Hematopoietic multipotent progenitor cell treated with erythropoietin and hydrocortisone succinate and interleukin-3 and kit ligand, for 6 days (in vitro differentiated cells): ENCODE data around the gene C3orf85.

Experiments
- DNase-seq: peaks from one replicate; pipeline ENCODE4 v3.0.0-alpha.2; 2015

The C3orf85 gene

DNA sequence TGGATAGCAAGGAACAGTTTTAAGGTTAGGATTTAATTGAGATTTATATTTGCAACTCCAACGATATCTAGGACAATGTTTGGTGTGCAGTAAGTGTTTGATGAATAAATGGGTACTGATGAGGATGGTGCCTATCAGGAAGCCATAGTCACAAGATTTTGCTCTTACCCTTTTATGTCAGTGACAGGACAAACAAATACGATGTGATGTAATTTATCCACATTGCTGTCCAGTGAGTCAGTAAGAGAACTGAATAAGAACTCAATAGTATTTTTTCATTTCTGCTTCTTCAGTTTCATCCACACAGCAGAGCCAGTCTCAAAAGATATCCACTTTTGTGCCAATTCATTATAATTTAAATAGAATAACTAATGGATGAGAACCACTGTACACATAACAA lies 18.5 kb downstream of the C3orf85 start:
- no peak for DNase-seq

DNA sequence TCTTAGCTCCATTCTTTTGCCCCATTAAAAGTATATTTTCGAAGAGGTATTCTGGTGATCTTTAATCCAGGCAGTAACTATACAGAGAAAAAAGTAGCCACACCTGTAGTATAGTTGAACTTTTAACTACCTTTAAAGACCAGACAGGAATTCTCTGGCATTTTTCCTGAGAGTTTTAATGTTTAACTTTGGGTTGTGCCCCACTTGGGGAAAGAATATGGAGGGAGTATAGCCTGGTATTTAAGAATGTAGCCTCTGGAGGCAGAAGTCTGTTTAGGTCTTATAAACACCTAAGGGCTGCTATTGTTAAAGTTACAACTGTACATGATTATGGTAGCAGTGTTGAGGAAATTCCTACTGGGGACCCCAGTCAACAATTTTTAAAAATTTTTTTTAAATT lies 19.3 kb downstream of the C3orf85 start:
- DNase-seq = no peak

DNA sequence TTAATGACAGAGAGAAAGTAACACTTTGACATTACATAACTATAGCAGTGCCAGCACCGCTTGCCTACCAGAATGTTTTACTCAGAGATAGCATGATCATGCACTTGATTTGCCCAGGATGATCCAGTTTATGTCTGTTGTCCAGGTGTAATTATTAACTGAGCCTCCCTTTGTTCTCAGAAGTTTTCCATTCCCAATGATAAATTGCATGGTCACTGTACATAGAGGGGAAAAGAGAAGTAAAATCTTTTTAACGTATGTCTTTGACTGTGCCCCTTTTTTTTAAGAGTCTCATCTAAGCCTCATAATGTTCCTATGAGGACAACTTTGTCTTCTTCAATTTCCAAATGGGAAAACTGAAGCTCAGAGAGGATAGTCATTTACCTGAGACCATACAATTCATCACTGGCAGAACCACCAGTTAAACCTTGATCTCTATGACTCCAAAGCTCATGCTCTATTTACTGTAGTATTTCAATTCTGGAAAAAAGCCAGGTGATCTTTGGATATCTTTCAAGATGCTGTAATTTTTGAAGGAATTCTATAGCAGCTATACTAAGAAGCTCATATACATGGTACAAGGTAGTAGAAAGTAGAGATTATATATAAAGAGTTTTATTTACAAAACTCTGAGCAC lies 25.1 kb downstream of the C3orf85 start:
- no peak for DNase-seq

DNA sequence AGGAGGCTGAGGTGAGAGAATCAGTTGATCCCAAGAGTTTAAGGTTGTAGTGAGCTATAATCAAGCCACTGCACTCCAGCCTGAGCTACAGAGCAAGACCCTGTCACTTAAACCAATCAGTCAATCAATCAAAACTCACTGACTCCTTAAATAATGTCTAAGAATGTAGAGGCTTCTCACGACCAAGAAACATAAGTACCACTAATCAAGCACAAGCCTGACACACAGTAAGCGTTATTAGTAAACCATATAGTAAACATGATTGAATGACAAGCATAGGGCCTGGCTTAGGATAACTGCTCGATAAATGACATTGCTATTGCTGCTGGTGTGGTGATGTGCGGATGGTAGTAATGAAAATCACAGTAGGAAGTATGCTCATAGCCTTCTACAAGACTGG lies 29.4 kb downstream of the C3orf85 start:
- DNase-seq = no peak

DNA sequence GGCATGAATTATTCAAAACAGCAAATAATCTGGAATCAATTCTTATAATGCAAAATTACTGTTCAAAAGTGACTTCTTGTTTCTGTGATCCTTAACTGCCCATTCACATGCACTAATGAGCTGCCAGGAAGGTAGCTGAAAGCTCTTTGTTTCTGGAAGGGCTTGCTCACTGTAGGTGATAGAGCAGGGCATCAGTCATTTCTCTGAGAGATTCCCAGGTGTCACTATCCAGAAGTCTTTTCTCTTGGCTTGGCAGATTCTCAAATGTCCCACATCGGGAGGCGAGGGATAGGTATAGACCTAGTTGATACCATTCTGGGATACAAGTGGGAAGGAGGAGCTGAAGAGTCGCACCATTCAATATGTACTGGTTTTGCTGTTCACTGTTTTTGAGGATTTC lies 35.0 kb downstream of the C3orf85 start:
- no peak for DNase-seq

DNA sequence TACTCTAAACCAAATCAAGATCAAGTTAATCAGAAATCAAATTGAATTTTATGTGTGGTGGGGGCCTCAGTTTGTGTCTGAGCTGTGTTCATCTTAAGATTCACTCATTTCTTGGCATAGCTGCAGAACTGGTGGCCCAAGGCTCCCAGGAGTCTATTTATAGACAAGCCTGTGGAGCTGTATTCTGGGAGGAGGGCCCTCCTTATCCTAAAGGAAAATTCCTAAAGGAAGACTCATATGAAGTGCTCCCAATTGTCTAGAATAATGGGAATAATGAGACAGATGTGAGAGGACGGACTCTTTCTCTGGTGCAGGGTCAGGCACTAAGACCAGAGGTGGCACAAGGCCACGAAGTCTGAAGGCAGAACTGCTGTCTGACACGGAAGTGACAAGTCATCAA lies 38.9 kb downstream of the C3orf85 start:
- DNase-seq = no peak

DNA sequence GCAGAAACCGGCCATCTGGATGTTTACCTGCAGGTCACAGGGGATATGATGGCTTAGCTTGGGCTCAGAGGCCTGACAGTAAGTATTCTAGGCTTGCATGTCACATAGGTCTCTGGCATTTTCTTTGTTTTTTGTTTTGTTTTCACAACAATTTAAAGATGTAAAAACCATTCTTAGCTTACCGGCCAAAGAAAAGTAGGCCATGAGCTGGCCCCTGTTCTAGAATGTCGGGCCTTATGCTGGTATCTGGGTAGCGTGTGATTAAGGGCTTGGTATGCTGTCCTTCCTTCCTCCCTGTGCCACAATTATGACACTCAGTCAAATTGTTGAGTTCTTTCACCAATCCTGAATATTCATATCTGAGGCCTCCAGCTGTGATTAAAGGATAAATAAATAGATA lies 40.2 kb downstream of the C3orf85 start:
- DNase-seq = no peak

DNA sequence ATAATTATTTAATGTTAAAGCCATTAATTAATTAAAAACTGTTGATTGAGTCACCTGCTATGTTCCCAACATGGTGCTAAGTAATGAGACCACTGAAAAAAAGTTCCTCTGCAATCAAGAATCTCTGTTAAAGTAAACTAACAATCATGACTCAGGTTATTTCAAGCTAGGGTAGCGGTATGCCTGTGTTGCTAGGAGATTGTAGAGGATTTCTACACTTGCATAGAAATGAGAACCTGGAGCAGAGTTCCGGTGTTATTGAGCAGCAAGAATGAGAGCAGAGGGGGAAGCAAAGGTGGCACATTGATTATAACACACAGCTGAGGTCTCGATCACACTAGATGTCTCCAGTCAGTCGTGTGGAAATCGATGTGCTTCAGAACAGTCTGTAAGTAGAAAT lies 41.4 kb downstream of the C3orf85 start:
- no peak for DNase-seq

DNA sequence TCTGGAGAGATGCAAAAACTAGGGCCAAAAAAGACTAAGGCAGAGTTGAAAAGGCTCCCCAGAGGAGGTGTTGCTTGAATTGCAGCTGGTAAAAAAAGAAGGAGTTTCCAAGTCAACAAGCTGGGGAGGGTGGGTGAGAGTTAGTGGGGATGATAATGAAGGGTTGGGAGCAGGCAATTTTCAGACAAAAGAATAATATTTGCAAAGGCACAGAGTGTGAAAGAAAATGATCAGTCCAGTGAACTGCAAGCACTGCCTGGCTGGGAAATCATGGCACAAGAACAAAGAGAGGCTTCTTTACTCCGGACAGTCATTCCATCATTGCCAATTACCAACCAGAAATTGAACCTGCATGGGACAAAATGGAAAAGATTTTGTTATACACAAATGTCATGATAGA lies 42.2 kb downstream of the C3orf85 start:
- DNase-seq = no peak

DNA sequence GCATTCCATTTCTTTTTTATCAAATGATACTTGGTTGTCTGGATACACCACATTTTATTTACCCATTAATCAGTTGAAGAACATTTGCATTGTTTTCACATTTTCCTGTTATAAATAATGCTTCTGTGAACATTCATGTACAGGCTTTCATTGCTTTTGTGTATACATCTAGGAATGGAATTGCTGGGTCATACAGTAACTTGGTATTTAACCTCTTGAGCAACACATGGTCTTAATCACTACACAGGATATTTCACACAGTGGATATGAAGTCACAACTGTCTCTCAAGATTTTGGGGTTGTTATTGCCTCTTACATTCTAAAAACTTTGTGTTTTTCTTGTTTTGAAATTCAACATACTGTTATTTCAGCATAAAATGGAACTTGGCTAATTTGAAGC lies 48.2 kb downstream of the C3orf85 start:
- DNase-seq = no peak

DNA sequence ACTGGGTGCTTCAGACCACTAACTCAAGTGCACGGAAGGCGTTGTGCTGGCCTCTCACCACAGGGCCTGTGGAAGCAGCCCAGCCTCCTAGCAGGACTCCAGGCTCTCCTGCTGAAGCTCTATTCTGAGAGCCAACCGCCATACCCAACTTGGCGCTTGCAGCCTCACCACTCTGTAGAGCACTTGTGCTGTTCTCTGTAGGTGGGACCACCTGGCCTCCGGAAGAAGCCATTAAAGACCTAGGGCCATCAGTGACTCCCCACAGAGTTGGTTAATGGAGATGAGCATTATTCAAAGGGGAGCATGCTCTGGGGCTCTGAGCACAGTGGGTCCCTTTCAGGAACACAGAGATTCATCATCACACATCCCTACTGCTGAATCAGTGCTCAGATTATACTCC lies 50.9 kb downstream of the C3orf85 start:
- no peak for DNase-seq

DNA sequence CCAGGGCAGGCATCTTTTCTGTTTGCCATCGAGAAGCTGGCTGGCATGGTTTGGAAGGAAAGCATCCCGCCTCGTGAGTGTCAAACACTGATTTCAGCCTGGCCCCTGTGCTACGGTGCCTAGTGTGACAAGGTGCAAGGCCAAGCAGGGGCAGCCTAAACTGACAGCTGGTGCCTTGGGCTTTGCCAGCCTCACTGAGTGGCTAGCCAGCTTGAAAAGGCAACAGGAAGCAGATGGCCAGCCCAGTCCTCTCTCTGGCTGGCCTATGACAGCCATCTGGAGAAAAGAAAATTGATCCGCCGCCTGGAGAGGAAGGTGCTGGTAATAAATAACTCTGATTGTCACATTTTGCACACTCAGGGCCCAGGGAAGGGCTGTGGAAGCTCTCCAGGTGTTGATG lies 52.2 kb downstream of the C3orf85 start:
- DNase-seq = no peak

DNA sequence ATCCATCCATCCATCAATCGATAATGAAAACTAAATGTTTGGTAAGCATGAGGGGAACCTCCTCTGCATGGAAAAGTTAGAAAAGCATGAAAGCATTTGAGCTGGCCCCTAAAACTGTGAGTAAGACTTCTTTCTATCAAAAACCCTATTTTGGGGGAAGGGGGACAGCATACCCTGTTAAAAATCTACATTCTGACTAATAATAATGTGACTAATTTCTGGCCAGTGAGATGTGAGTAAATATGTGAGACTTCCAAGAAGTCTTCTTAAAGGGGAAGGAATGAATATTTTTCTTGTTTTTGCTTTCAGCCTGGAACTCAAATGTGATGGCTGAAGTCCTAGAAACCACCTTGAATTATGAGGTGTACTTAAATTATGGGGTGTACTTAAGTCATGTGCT lies 54.9 kb downstream of the C3orf85 start:
- DNase-seq = no peak

DNA sequence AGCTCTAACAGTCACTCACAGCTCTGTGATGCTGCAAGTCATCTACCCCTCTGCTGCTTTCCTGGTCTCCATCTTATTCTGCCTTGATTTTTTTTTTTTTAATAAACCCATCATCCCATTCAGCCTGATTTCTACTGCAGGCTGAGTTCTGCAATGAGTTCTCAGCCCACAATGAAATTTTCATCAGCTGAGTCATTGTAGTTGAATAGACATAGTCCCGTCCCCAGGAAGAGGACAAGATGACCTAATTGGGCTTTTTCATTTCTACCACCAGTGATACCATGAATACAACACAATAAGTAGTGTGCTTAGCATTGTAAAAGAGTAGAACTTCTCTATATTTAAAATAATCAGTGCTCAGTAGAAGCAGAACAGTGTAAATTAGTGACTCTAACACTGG lies 59.3 kb downstream of the C3orf85 start:
- no peak for DNase-seq
